ENCODE results near the gene KRTAP10-9.
"Not testable (repeated sequence)": the region's sequence is repeated elsewhere in the genome, so short reads cannot be mapped to it uniquely, and the experiment has no call there.

The KRTAP10-9 gene

GRCh38 chr21:44590897-44591800, 35.7 kb upstream of the KRTAP10-9 start:
- not testable (repeated sequence) for H3K36me3 Mint-ChIP-seq (ENCODE audit: low read depth); H3K4me3 Mint-ChIP-seq; H3K4me1 Mint-ChIP-seq (ENCODE audit: low read depth); DNase-seq; H3K9me3 Mint-ChIP-seq; H3K27ac Mint-ChIP-seq
- peaks cover 10% of the 10 kb centered on the region for H3K27me3 Mint-ChIP-seq

DNA sequence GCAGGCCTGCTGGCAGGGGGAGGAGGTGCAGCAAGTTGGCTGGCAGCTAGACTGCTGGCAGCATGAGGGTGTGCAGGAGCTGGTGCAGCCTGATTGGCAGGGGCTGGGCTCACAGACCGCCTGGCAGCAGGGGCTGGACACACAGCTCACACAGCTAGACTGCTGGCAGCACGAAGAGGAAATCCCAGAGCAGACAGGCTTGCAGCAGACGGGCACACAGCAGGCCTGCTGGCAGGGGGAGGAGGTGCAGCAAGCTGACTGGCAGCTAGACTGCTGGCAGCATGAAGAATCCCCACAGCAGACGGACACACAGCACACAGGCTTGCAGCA, 35.1 kb upstream of the KRTAP10-9 start:
- H3K9me3 Mint-ChIP-seq; H3K27me3 Mint-ChIP-seq; H3K27ac Mint-ChIP-seq; H3K36me3 Mint-ChIP-seq (ENCODE audit: low read depth); H3K4me1 Mint-ChIP-seq (ENCODE audit: low read depth); H3K4me3 Mint-ChIP-seq: not testable (repeated sequence)
- peak; percentile 23 for DNase-seq

DNA sequence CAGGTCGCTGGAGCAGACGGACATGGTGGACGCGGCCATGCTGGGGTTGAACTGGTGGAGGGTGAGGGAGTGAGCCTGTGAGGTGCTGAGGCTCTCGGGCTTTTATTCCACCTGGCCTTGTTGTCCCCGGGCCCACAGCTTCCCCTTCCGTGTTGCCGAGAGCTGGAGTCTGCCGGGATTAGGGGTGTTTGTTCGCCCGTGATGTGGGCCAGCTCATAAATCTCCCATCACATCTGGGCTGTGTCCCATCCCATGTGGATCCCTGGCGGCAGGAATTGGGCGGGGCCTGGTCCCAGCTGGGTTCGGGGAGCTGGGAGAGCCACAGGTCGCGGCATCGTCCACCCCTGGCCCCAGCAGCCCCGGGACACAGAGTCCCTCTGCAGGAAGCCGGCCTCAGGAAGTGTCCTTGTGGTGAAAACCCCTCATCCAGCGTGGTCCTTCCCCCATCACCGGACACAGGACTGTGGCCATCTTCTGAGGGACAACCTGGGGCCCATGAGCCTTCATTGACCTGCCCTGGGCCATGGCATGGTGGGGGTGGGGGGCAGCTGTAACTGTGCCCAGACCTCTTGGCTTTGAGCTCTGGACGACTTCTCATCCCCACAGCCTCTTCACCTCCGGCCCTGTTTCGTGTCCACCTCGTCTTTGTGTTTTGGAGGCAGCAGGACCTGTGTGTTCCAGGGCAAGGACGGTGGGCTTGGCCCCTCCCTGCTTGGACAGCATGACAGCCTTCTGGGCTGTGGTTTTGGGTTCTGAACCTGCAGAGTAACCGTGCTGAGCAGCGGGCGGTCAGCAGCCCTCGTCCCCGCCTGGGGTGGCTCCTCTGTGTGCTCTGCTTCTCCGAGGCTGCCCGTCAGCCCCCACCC, 34.2 kb upstream of the KRTAP10-9 start, which contains the start of gene KRTAP10-6:
Gene KRTAP10-6 (minus strand): TSS at position 60 of the 866 bp plus-strand sequence. CDS start 21 bp downstream, at position 39.
- Mint-ChIP-seq H3K36me3 (ENCODE audit: low read depth) (no peaks in the 10 kb centered on the region), H3K9me3 (no peaks in the 10 kb centered on the region), H3K27ac (no peak within 1 kb of the TSS), H3K4me3 (no peak within 1 kb of the TSS), H3K27me3 (peaks cover 4% of the 10 kb centered on the region), H3K4me1 (ENCODE audit: low read depth) (no peaks in the 10 kb centered on the region)
- peak; percentile 14 for DNase-seq

DNA sequence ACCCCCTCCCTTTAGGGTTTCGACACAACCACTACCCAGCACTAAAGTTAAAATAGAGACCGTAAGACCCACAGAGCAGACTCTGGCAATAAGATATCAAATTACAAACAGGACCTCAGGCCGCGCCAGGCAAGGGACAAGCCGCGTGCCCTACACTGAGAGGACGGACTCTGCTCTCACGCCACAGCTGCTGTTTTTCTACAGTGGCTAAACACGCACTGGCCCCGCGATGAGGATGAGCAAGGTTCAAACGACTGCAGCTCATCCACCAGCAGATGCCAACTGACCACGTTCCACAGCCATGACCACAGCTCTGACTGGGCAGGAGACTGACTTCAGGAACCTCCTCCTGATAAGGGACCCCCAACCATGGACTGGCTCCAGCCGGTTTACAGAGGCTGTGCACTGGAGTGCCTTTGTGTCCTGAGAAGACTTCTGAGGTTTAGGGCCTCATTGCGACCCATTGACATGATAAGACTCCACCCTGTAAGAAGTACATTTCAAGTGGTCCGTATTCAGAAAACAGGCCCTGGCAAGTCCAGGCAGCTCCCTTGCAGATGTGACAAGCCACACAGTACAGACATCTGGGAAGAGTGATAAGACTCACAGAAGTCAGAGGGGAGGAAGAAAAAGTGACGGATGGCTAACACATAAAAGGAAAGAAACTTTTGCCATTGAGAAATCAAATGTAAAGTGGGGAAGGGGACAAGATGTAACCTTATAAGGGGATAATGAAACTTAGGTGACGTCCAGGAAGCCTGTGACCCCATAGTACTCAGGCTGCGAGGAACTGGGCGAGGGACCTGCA, 33.1 kb upstream of the KRTAP10-9 start:
- no peak overlapping the region for H3K27ac Mint-ChIP-seq
- H3K9me3 Mint-ChIP-seq: no peaks in the 10 kb centered on the region
- H3K4me3 Mint-ChIP-seq: no peak overlapping the region
- no peaks in the 10 kb centered on the region for H3K36me3 Mint-ChIP-seq (ENCODE audit: low read depth)
- H3K4me1 Mint-ChIP-seq (ENCODE audit: low read depth): no peaks in the 10 kb centered on the region
- DNase-seq: no peak
- H3K27me3 Mint-ChIP-seq: peaks cover 4% of the 10 kb centered on the region

GRCh38 chr21:44594406-44594916, 32.4 kb upstream of the KRTAP10-9 start:
- Mint-ChIP-seq H3K27me3 (peaks cover under 1% of the 10 kb centered on the region), H3K9me3 (no peaks in the 10 kb centered on the region), H3K4me3 (no peak overlapping the region), H3K27ac (no peak overlapping the region), H3K4me1 (ENCODE audit: low read depth) (no peaks in the 10 kb centered on the region), H3K36me3 (ENCODE audit: low read depth) (no peaks in the 10 kb centered on the region)
- DNase-seq: no peak

DNA sequence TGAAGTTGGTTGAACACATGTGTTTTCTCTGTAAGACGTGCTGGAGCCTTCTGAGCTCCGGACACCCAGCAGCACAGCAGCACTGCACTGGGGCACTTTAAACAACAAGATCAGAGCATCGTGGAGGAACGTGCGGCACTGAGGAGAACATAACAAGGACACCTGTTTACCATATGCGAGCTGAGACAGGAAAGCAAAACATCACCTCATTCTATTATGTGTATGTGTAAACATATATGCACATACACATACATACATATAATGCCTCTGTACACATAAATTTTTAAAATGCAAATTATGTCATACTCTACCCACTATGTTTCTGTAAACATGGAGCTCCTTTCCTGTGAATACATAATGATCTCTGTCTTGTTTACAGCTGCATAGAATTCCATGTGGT, 31.4 kb upstream of the KRTAP10-9 start:
- no peak overlapping the region for H3K27ac Mint-ChIP-seq
- H3K9me3 Mint-ChIP-seq: no peaks in the 10 kb centered on the region
- no peak overlapping the region for H3K4me3 Mint-ChIP-seq
- H3K36me3 Mint-ChIP-seq (ENCODE audit: low read depth): no peaks in the 10 kb centered on the region
- no peaks in the 10 kb centered on the region for H3K4me1 Mint-ChIP-seq (ENCODE audit: low read depth)
- no peak for DNase-seq
- no peaks in the 10 kb centered on the region for H3K27me3 Mint-ChIP-seq

- no peak overlapping the region for H3K27ac Mint-ChIP-seq
- H3K4me1 Mint-ChIP-seq (ENCODE audit: low read depth): no peaks in the 10 kb centered on the region
- peak; percentile 21 for DNase-seq
- no peaks in the 10 kb centered on the region for H3K36me3 Mint-ChIP-seq (ENCODE audit: low read depth)
- H3K27me3 Mint-ChIP-seq: no peaks in the 10 kb centered on the region
- H3K4me3 Mint-ChIP-seq: no peak overlapping the region
- H3K9me3 Mint-ChIP-seq: no peaks in the 10 kb centered on the region
Measured at GRCh38 chr21:44596068-44596725, 30.7 kb upstream of the KRTAP10-9 start.

DNA sequence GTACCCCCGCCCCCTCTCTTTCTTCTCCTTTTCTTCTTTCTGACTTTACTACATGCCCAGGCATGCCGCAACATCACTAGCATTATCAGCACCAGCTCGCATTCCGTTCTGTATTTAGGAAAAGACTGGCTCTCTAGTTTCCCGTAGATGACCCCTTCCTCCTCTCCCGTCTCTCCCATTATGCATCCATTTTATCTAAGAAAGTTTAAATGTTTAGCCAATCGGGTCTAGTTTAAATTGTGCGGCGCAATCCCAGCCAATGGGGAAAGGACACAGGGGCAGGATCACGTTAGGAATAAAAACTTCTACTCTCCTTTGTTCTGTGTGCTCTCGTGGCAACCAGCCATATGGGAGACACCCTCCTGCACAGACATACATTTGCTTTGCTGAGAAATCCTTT, 28.8 kb upstream of the KRTAP10-9 start:
- Mint-ChIP-seq H3K9me3 (no peaks in the 10 kb centered on the region), H3K27me3 (peaks cover 5% of the 10 kb centered on the region), H3K27ac (no peak overlapping the region), H3K36me3 (ENCODE audit: low read depth) (no peaks in the 10 kb centered on the region), H3K4me3 (no peak overlapping the region), H3K4me1 (ENCODE audit: low read depth) (no peaks in the 10 kb centered on the region)
- no peak for DNase-seq

- H3K4me3 Mint-ChIP-seq: no peak overlapping the region
- no peak for DNase-seq
Measured at GRCh38 chr21:44599264-44600029, 27.4 kb upstream of the KRTAP10-9 start.

GRCh38 chr21:44600118-44600978, 26.5 kb upstream of the KRTAP10-9 start, which contains the start of gene KRTAP10-7:
Gene KRTAP10-7 (plus strand): TSS chr21:44600597. CDS start chr21:44600622, 25 bp downstream.
- not testable (repeated sequence) for H3K27me3 Mint-ChIP-seq; H3K4me3 Mint-ChIP-seq; DNase-seq; H3K36me3 Mint-ChIP-seq (ENCODE audit: low read depth); H3K4me1 Mint-ChIP-seq (ENCODE audit: low read depth); H3K9me3 Mint-ChIP-seq; H3K27ac Mint-ChIP-seq

More at GRCh38 chr21:44599264-44600029, 27.4 kb upstream of the KRTAP10-9 start:
- Mint-ChIP-seq H3K27ac (no peak overlapping the region), H3K9me3 (no peaks in the 10 kb centered on the region), H3K27me3 (peaks cover 5% of the 10 kb centered on the region), H3K36me3 (ENCODE audit: low read depth) (no peaks in the 10 kb centered on the region), H3K4me1 (ENCODE audit: low read depth) (no peaks in the 10 kb centered on the region)

DNA sequence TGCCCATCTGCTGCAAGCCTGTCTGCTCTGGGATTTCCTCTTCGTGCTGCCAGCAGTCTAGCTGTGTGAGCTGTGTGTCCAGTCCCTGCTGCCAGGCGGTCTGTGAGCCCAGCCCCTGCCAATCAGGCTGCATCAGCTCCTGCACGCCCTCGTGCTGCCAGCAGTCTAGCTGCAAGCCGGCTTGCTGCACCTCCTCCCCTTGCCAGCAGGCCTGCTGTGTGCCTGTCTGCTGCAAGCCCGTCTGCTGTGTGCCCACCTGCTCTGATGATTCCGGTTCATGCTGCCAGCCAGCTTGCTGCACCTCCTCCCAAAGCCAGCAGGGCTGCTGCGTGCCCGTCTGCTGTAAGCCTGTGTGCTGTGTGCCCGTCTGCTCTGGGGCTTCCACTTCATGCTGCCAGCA, 25.8 kb upstream of the KRTAP10-9 start:
- not testable (repeated sequence) for H3K36me3 Mint-ChIP-seq (ENCODE audit: low read depth); H3K4me3 Mint-ChIP-seq

GRCh38 chr21:44601596-44602462, 25.1 kb upstream of the KRTAP10-9 start:
- no peak overlapping the region for H3K27ac Mint-ChIP-seq
- H3K27me3 Mint-ChIP-seq: peaks cover 5% of the 10 kb centered on the region

More for the DNA sequence above, 25.8 kb upstream of the KRTAP10-9 start:
- not testable (repeated sequence) for DNase-seq; H3K4me1 Mint-ChIP-seq (ENCODE audit: low read depth); H3K27me3 Mint-ChIP-seq; H3K27ac Mint-ChIP-seq; H3K9me3 Mint-ChIP-seq

More at GRCh38 chr21:44601596-44602462, 25.1 kb upstream of the KRTAP10-9 start:
- Mint-ChIP-seq H3K4me3 (no peak overlapping the region), H3K4me1 (ENCODE audit: low read depth) (no peaks in the 10 kb centered on the region), H3K36me3 (ENCODE audit: low read depth) (no peaks in the 10 kb centered on the region), H3K9me3 (peaks cover 6% of the 10 kb centered on the region)
- no peak for DNase-seq
